Fibroblast of lung (primary cell): Measurements from ENCODE around the gene DUSP28.

Experiments
- CTCF ChIP-seq, 2 donors: IDR thresholded peaks in 1 of 2; conservative IDR thresholded peaks in 1 of 2; 1 replicate in 1 of 2; 2 replicates in 1 of 2; pipeline ENCODE4 v1.5.1; 2011 to 2012; ENCODE audit warnings: low read length in 2 of 2, control low read depth in 1 of 2, inconsistent platforms in 1 of 2, low read depth in 1 of 2, mild to moderate bottlenecking in 1 of 2
- EZH2 ChIP-seq: IDR thresholded peaks from 2 replicates; pipeline ENCODE4 v1.5.1; 2012; ENCODE audit warnings: low read length, control low read depth, mild to moderate bottlenecking; ENCODE audit errors: missing control alignments

- no peak for TF ChIP-seq CTCF (conservative IDR thresholded peaks at IDR 0.05 in 1 of 2, IDR thresholded peaks at IDR 0.05 in 1 of 2; ENCODE audit: low read depth in 1 of 2, low read length in 2 of 2)
- no peak for TF ChIP-seq EZH2
Measured at GRCh38 chr2:240597419-240598181, 37.4 kb downstream of the DUSP28 start.
